ENCODE measurements around the gene TMEM63B.
"Not testable (repeated sequence)": the region's sequence is repeated elsewhere in the genome, so short reads cannot be mapped to it uniquely, and the experiment has no call there.

Gene TMEM63B

GRCh38 chr6:44144536-44144935, 17.2 kb downstream of the TMEM63B start:
- DNase-seq (ENCODE audit: low spot score) = not testable (repeated sequence)

- DNase-seq (ENCODE audit: low spot score) = no peak
Measured at GRCh38 chr6:44145839-44146238, 18.5 kb downstream of the TMEM63B start.

- DNase-seq (ENCODE audit: low spot score) = no peak
Measured at GRCh38 chr6:44146685-44147084, 19.3 kb downstream of the TMEM63B start.

DNA sequence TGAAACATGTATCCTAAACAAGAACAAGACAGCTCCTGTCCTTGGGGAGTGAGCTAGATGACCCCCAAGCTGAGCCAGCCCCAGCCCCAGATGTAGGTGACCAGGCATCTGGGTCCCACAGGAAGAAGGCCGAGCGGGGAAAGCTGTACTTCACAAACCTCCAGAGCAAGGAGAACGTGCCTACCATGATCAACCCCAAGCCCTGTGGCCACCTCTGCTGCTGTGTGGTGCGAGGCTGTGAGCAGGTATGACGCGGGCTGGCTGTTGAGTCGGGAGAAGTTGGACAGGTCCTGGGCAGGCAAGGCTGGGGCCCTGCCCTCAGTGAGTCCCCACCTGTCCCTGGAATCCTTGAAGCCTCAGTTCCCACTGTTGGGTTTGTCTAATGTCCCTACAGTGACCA, 19.9 kb downstream of the TMEM63B start:
- DNase-seq (ENCODE audit: low spot score) = no peak

DNA sequence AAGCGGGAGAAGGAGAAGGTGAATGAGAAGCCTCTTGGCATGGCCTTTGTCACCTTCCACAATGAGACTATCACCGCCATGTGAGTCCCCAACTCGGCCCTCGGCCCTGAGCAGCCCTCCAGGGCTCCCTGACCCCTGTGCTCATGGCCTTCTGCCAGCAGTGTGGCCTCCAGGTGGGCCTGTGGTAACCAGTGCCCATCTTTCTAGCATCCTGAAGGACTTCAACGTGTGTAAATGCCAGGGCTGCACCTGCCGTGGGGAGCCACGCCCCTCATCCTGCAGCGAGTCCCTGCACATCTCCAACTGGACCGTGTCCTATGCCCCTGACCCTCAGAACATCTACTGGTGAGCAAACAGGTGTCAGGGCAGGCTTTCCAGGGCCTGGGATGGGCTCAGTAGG, 21.0 kb downstream of the TMEM63B start:
- DNase-seq (ENCODE audit: low spot score) = no peak

DNA sequence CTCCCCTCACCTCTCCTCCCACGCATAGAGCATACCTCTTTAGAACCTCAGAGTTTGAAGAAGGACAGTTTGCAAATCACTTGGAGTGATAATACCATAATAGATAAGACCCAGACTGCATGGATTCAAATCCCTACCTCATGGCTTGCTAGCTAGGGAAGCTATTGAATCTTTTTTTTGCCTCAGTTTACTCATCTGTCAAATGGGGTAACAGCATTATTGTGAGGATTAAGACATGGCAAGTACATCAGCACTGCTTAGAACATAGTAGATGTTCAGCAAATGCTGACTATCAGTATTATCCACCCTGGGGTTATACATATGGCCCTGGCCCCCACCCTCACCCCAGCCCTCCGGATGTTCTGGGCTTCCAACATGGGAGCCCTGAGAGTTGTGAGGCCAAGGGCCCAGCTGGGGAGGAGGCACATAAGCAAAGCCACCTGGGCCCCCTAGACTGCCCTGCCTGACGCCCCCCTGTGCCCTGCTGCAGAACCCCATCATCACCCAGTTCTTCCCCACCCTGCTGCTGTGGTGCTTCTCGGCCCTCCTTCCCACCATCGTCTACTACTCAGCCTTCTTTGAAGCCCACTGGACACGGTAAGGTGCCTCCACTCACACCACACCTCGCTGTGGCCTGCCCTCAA, 22.1 kb downstream of the TMEM63B start:
- DNase-seq (ENCODE audit: low spot score) = no peak

GRCh38 chr6:44150317-44150917, 23.1 kb downstream of the TMEM63B start:
- no peak for DNase-seq (ENCODE audit: low spot score)

DNA sequence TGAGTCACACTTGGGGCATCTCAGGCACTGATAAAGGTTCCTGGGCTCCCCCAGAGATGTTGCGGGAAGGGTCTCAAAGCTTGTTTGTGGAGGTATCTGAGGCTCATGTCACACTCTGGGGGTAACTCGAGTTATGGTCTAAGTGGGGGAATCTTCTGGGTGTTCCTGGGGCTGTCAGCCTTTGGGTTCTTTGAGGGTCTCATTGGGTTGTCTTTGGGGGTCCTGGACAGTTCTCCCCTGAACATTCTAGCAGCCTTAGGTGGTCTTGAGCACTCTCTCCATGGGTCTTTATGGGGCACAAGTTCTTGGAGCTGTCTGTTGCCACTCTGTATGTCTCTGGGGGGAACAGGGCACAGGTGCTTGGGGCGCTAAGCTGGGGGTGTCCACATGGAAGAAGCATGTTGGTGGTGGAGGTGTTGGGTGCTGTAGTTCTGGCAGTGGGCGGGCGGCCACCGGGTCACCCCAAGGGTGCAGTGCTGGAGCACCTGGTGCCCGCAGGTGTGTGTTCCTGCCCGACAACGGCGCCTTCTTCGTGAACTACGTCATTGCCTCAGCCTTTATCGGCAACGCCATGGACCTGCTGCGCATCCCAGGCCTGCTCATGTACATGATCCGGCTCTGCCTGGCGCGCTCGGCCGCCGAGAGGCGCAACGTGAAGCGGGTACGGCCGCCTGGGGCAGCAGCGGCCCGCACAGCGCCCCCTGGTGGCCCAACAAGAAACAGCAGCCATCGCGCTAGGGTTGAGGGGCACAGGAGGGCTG, 24.2 kb downstream of the TMEM63B start:
- DNase-seq (ENCODE audit: low spot score) = peak; percentile 68

- DNase-seq (ENCODE audit: low spot score) = no peak
Measured at GRCh38 chr6:44152109-44152461, 24.7 kb downstream of the TMEM63B start.

- no peak for DNase-seq (ENCODE audit: low spot score)
Measured at GRCh38 chr6:44152533-44152932, 25.2 kb downstream of the TMEM63B start.

GRCh38 chr6:44154067-44154466, 26.7 kb downstream of the TMEM63B start:
- DNase-seq (ENCODE audit: low spot score) = no peak

DNA sequence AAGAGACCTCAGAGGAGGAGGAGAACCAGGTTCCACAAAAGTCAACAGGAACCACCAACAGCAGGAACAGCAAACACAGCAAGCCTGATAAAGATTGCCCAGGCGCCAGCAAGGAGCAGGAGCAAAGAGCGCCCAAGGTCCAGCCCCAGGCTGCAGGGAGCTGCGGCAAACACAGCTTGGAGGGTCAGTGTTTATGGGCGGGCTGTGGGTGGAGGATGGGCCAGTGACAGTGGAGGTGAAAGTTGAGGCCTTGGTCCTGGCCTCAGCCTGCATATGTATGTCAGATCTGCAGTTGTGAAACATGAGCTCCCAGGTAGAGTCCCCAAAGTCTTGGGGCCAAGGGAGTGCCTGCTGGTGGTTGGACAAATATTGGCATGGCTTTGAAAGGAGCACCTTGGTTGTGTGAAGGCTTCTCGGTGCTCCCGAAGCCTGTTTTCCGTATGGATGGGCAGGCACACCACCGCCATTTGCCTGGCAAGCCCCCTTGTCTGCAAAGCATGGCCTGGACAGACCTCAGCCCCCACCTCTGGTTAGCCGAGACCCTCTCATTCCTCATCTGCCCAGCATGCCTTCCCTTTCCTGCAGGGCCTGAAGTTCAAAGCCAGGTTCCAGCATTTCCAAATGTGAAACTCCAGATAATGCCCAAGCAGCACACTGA, 29.3 kb downstream of the TMEM63B start:
- no peak for DNase-seq (ENCODE audit: low spot score)

GRCh38 chr6:44157152-44157521, 29.8 kb downstream of the TMEM63B start:
- no peak for DNase-seq (ENCODE audit: low spot score)

GRCh38 chr6:44158770-44159228, 31.4 kb downstream of the TMEM63B start, which contains the start of gene CAPN11:
Gene CAPN11, plus strand, starts transcription at chr6:44158820. Its CDS starts 29 bp downstream, at chr6:44158849.
- DNase-seq (ENCODE audit: low spot score) = no peak

DNA sequence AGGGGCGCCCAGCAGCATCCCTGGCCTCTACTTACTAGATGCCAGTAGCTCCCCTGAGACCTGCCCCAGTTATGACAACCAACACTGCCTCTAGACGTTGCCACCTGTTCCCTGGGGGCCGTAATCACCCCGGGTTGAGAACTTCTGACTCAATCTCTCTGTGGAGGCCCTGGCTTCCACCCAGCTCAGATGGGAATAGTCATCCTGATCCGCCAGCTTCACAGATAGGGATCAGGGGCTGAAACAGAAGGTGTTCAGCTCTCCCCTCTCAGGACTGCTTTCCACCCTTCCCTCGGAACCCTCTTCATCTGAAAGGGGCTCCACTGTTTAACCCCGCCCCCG, 34.6 kb downstream of the TMEM63B start:
- no peak for DNase-seq (ENCODE audit: low spot score)

- no peak for DNase-seq (ENCODE audit: low spot score)
Measured at GRCh38 chr6:44162876-44163625, 35.7 kb downstream of the TMEM63B start.

- no peak for DNase-seq (ENCODE audit: low spot score)
Measured at GRCh38 chr6:44166116-44166515, 38.8 kb downstream of the TMEM63B start.

DNA sequence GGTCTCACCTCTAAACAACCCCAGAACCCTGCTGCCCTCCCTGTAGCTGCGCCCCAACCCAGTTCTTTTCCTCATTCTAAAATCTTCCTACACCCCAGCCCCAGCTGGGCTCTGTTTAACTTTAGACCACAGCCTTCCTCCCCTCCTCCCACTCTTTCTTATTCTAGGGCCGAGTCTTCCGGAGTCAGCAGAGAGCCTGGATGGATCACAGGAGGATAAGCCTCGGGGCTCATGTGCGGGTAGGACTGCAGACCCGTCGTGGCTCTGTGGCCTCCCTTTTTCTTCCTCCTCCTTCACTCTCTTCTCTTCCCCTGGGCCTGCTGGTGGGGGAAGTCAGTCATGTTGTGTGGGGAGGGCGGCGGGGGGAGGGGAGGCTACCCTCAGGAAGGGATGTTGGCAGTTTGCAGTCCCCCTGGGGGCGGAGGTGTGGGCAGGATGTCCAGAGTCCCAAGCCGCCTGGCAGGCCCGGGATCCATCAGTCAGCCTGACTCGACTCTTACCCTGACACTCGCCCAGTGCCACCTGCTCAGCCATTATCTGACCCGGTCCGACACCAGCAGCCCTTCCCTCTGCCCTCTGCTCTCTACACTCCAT, 39.3 kb downstream of the TMEM63B start:
- no peak for DNase-seq (ENCODE audit: low spot score)

DNA sequence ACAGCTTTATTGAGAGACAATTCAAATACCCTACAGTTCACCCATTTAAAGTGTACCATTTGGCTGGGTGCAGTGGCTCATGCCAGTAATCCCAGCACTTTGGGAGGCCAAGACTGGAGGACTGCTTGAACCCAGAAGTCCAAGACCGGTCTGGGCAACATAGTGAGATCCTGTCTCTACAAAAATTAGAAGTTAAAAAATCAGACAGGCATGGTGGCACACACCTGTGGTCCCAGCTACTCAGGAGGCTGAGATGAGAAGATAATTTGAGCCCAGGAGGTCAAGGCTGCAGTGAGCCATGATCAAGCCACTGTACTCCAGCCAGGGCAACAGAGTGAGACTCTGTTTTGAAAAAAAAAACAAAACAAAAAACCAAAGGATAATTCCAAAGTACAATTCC, 40.2 kb downstream of the TMEM63B start:
- DNase-seq (ENCODE audit: low spot score) = no peak

DNA sequence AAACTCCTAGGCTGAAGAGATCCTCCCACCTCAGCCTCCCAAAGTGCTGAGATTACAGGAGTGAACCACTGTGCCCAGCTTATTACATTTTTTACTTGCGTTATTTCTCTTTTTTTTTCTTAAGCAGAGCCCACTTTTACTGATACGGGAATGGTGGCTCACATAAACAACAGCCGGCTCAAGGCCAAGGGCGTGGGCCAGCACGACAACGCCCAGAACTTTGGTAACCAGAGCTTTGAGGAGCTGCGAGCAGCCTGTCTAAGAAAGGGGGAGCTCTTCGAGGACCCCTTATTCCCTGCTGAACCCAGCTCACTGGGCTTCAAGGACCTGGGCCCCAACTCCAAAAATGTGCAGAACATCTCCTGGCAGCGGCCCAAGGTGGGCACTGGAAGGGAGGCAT, 41.8 kb downstream of the TMEM63B start:
- no peak for DNase-seq (ENCODE audit: low spot score)

DNA sequence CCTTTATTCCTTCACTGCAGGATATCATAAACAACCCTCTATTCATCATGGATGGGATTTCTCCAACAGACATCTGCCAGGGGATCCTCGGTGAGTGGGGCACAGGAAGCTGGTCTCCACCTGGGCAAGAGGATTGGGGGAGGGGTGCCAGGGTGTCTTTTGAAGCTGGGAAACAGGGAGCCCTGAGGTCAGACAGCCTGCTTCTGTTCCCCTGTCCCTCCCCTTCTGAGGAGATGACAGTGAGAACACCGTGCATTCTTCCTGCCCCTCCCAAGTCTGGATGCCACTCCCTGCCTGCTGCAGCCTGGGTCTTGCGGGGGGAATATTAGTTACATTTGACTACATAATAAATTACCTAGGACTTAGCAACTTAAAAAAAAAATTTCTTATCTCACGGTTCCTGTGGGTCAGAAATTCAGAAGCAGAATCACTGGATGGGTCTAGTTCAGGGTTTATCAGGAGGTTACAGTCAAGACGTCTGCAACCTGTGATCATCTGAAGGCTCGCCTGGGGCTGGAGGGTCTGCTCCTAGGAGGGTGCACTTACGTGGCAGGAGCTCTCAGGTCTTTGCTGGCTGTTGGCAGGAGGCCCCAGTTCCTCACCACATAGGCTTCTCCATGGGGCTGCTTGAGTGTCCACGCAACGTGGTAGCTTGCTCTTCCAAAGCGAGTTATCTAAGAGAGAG, 42.7 kb downstream of the TMEM63B start:
- no peak for DNase-seq (ENCODE audit: low spot score)
